Measurements from ENCODE around the gene FHOD1. TPM values are rescaled to one million over a fixed set of nuclear protein-coding genes. Genes with fewer than 3 reads are reported as not detected.
A peak's percentile ranks its signal among the peaks of the same experiment; 100 is the strongest.

FHOD1 gene
- total RNA-seq, 1 experiment from 2014 or later: 45.5 TPM

DNA sequence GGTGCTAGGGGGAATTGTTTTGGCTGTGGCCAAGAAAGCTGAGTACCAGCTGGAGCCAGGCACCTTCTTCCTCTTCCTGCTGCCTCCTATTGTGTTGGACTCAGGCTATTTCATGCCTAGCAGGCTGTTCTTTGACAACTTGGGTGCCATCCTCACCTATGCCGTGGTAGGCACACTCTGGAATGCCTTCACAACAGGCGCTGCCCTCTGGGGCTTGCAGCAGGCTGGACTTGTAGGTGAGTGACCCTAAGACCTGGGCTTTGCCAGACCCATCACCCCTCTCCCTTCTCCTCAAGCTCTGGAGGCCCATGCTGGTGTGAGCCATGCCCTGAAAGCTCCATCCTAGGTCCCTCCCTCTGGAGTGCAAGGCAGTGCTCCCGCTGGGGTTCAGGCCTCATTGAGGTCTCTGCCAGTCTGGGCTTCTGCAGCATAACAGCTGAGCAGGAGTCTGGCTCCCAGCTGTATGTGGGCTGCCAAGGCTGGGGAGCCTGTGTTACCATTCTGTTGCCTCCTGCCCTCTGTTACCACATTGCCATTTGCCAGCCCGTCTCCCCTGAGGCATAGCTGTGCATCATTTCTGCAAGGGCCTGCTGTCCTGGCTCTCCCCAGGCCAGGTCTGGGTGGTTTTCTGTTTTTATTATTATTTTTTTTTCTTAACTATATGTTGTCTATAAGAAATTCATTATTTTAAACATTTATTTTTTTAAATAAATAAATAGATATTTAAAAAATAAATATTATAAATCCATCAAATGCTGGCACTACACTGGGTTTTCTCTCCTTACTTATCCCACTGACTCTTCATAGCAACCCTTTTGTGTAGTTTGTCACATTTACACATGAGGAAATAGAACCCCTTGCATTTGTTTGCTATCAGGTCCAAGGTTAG is 5.6 kb upstream of the FHOD1 start:
- no peak overlapping the region for H3K4me3 ChIP-seq (ENCODE audit: low read length)
- no peak overlapping the region for H2AFZ ChIP-seq (ENCODE audit: low read length)
- no peak overlapping the region for H3K27ac ChIP-seq (ENCODE audit: low read length)
- H3K4me1 ChIP-seq (ENCODE audit: insufficient read depth, low read length): peaks cover 11% of the 10 kb centered on the region
- intact Hi-C loops (cut with micrococcal nuclease): no loop called here
- CTCF ChIA-PET: no interaction called here
- no peaks in the 10 kb centered on the region for H3K79me2 ChIP-seq (ENCODE audit: low read length)
- H3F3A ChIP-seq (ENCODE audit: low read length, unreplicated experiment): no peaks in the 10 kb centered on the region
- no TSS peak for BruUV-seq (replicated peaks)
- H3K9ac ChIP-seq (ENCODE audit: low read length): no peak overlapping the region
- no peak overlapping the region for H3K4me2 ChIP-seq (ENCODE audit: low read length)
- H3K9me3 ChIP-seq (ENCODE audit: low read length): no peaks in the 10 kb centered on the region
- H3K9me2 ChIP-seq (replicated peaks; ENCODE audit: low read length): no peaks in the 10 kb centered on the region
- no peak for TF ChIP-seq EZH2phosphoT487 (IDR thresholded peaks at IDR 0.05; ENCODE audit: borderline replicate concordance, low read length)
- no peak for TF ChIP-seq EZH2 (IDR thresholded peaks at IDR 0.05; ENCODE audit: low read length, unreplicated experiment)
- TF ChIP-seq, protein P1, sequence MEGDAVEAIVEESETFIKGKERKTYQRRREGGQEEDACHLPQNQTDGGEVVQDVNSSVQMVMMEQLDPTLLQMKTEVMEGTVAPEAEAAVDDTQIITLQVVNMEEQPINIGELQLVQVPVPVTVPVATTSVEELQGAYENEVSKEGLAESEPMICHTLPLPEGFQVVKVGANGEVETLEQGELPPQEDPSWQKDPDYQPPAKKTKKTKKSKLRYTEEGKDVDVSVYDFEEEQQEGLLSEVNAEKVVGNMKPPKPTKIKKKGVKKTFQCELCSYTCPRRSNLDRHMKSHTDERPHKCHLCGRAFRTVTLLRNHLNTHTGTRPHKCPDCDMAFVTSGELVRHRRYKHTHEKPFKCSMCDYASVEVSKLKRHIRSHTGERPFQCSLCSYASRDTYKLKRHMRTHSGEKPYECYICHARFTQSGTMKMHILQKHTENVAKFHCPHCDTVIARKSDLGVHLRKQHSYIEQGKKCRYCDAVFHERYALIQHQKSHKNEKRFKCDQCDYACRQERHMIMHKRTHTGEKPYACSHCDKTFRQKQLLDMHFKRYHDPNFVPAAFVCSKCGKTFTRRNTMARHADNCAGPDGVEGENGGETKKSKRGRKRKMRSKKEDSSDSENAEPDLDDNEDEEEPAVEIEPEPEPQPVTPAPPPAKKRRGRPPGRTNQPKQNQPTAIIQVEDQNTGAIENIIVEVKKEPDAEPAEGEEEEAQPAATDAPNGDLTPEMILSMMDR (conservative IDR thresholded peaks at IDR 0.05; ENCODE audit: low read depth, low read length): no peak
- H4K20me1 ChIP-seq (ENCODE audit: low read length): no peaks in the 10 kb centered on the region
- no peaks in the 10 kb centered on the region for H3K36me3 ChIP-seq (ENCODE audit: low read depth, low read length)
- no peaks in the 10 kb centered on the region for H3K27me3 ChIP-seq (ENCODE audit: low read length)
- DNase-seq (no peak), ATAC-seq (no peak)
- POLR2A ChIA-PET (ENCODE audit: unreplicated experiment): no interaction called here

DNA sequence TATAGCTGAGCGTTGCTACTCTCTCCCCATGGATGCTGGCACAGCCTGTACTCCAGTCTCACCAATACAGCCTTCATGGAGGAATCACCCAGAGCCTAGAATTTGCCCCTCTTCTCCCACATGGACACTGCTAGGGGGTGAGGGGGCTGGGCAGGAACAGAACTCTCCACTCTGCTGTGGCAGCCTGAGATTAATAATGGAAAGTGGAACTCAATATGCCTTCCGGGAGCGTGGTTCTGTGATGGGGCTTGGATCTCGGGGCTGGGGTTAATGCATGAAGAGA is 2.7 kb upstream of the FHOD1 start:
- H3K27me3 ChIP-seq (ENCODE audit: low read length): no peaks in the 10 kb centered on the region
- H3K36me3 ChIP-seq (ENCODE audit: low read depth, low read length): no peaks in the 10 kb centered on the region
- TF ChIP-seq, protein P1 (conservative IDR thresholded peaks at IDR 0.05; ENCODE audit: low read depth, low read length): no peak
- TF ChIP-seq EZH2 (IDR thresholded peaks at IDR 0.05; ENCODE audit: low read length, unreplicated experiment) (no peak), EZH2phosphoT487 (IDR thresholded peaks at IDR 0.05; ENCODE audit: borderline replicate concordance, low read length) (no peak)
- ChIA-PET POLR2A (ENCODE audit: unreplicated experiment) (no interaction called here), CTCF (no interaction called here)
- BruUV-seq (replicated peaks): no TSS peak
- H3F3A ChIP-seq (ENCODE audit: low read length, unreplicated experiment): peaks cover 1% of the 10 kb centered on the region
- no peaks in the 10 kb centered on the region for H3K9me3 ChIP-seq (ENCODE audit: low read length)
- H4K20me1 ChIP-seq (ENCODE audit: low read length): no peaks in the 10 kb centered on the region
- DNase-seq: no peak
- H3K9me2 ChIP-seq (replicated peaks; ENCODE audit: low read length): no peaks in the 10 kb centered on the region
- ATAC-seq: no peak
- H3K4me3 ChIP-seq (ENCODE audit: low read length): no peak overlapping the region
- no peak overlapping the region for H3K9ac ChIP-seq (ENCODE audit: low read length)
- peak overlapping the region; percentile 95; the same call in 1 of the 2 replicates for H3K4me2 ChIP-seq (ENCODE audit: low read length)
- H3K4me1 ChIP-seq (ENCODE audit: insufficient read depth, low read length): peaks cover 24% of the 10 kb centered on the region
- H2AFZ ChIP-seq (ENCODE audit: low read length): no peak overlapping the region
- no peak overlapping the region for H3K27ac ChIP-seq (ENCODE audit: low read length)
- peaks cover 21% of the 10 kb centered on the region for H3K79me2 ChIP-seq (ENCODE audit: low read length)
- intact Hi-C loops (cut with micrococcal nuclease): no loop called here
